NCI-H345 treated with DMSO at 0.1 percent for 48 hours (cell line): ENCODE results near the gene CARD9.

Source experiments
- DNase-seq: peaks from one replicate; lab custom pipeline; 2025; ENCODE audit not compliant: unreplicated experiment; lab: John Stamatoyannopoulos, UW

The CARD9 gene

GRCh38 chr9:136336881-136337280 lies 36.6 kb downstream of the CARD9 start:
- DNase-seq = no peak

GRCh38 chr9:136336156-136336870 lies 37.2 kb downstream of the CARD9 start:
- DNase-seq = no peak

- no peak for DNase-seq
Measured at GRCh38 chr9:136335296-136336155, 37.9 kb downstream of the CARD9 start.

- DNase-seq = no peak
Measured at GRCh38 chr9:136334541-136334940, 38.9 kb downstream of the CARD9 start.

GRCh38 chr9:136333486-136333885 lies 40.0 kb downstream of the CARD9 start:
- no peak for DNase-seq

GRCh38 chr9:136333045-136333444 lies 40.4 kb downstream of the CARD9 start:
- DNase-seq = no peak

- no peak for DNase-seq
Measured at GRCh38 chr9:136332482-136332983, 40.9 kb downstream of the CARD9 start.

- DNase-seq = no peak
Measured at GRCh38 chr9:136331556-136332481, 41.6 kb downstream of the CARD9 start.

- no peak for DNase-seq
Measured at GRCh38 chr9:136331030-136331429, 42.4 kb downstream of the CARD9 start.

- no peak for DNase-seq
Measured at GRCh38 chr9:136330406-136330990, 43.0 kb downstream of the CARD9 start.

GRCh38 chr9:136329636-136330405 lies 43.6 kb downstream of the CARD9 start:
- DNase-seq = no peak

GRCh38 chr9:136329211-136329627 lies 44.2 kb downstream of the CARD9 start:
- no peak for DNase-seq

- no peak for DNase-seq
Measured at GRCh38 chr9:136328622-136329041, 44.8 kb downstream of the CARD9 start.

- no peak for DNase-seq
Measured at GRCh38 chr9:136328011-136328621, 45.4 kb downstream of the CARD9 start.

GRCh38 chr9:136327304-136327974 lies 46.0 kb downstream of the CARD9 start, which contains the start of gene GPSM1:
Gene GPSM1 (plus strand): TSS chr9:136327539. CDS start chr9:136327696, 157 bp downstream.
- DNase-seq = no peak

GRCh38 chr9:136326761-136327303 lies 46.6 kb downstream of the CARD9 start:
- DNase-seq = no peak

GRCh38 chr9:136326061-136326760 lies 47.3 kb downstream of the CARD9 start:
- DNase-seq = no peak

GRCh38 chr9:136325358-136325757 lies 48.1 kb downstream of the CARD9 start:
- DNase-seq = no peak
